Raji (cell line): Measurements from ENCODE around the gene NES.

ENCODE experiments used
- POLR2A ChIP-seq: IDR thresholded peaks from 2 replicates; pipeline ENCODE4 v1.6.1; 2011; ENCODE audit warnings: low read depth, low read length, control low read depth; ENCODE audit not compliant: insufficient read depth

Gene NES

DNA sequence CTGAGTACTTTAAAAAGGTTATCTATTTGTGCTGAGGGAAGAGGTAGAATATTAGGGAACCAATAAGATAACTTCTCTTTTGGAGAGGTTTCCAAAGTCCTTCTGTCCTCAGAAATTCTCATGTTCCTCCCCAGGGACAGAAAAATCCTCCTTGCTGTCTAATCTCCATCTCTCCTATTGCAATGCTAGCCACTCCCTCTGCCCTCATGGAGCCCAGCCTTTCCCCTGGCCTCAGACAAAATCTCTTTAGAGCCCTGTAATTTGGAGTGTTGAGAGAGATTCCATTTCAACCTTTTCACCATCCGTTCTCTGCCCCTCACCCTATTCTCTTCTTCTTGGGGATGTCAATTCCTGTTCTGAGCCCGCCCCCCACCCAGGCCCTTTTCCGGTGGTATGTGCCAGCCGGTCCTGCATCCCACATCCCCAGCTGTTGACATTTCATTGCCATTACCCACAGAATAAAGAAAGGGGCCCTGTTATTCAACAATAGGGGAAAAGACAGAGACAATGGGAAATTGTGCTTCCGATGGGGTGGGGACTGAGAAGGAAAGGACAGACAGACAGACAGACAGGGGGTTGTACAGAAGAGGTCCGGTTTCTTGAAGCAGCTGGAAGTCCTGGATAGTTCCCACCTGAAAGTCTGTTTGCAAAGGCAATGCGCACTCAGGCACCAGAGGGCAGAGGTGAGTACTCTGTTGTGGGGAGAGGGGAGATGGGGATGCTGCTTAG is 58.2 kb downstream of the NES start, which contains the start of gene HAPLN2:
TSS of gene HAPLN2 (plus strand) at position 563 of the 729 bp plus-strand sequence. CDS start 4,076 bp downstream, outside the sequence.
- TF ChIP-seq POLR2A: no peak
